GM10266 (cell line): ENCODE data around the gene SERAC1.
"Not testable (repeated sequence)": the region's sequence is repeated elsewhere in the genome, so short reads cannot be mapped to it uniquely, and the experiment has no call there.

Experiments
- DNase-seq: peaks from one replicate; pipeline ENCODE4 v3.0.0; 2012; ENCODE audit errors: extremely low spot score
- TF ChIP-seq, protein P1 (sequence below): IDR thresholded peaks from 2 replicates; pipeline ENCODE4 v1.5.1; 2012; ENCODE audit warnings: mild to moderate bottlenecking, low read depth; ENCODE audit not compliant: control insufficient read depth, insufficient read depth; ENCODE audit errors: missing control alignments

Gene SERAC1

DNA sequence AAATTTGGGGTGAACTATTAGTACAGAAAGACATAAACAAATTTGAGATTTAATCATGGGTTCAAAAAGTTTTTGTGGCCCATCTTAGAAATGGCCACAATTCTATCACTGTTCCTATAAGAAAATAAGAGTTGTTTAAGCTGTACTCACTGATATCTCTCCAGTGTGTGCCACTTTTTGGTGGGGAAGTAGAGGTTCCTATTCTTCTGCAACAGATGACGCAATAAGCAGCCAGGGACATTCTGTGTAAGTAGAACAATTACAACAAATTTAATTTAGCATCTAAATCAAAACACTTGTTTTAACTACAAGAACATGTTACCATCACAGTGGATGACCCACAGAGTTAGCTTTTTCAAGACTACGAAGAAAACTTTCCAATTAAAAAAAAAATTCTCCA lies 9.9 kb downstream of the SERAC1 start:
- TF ChIP-seq, protein P1, sequence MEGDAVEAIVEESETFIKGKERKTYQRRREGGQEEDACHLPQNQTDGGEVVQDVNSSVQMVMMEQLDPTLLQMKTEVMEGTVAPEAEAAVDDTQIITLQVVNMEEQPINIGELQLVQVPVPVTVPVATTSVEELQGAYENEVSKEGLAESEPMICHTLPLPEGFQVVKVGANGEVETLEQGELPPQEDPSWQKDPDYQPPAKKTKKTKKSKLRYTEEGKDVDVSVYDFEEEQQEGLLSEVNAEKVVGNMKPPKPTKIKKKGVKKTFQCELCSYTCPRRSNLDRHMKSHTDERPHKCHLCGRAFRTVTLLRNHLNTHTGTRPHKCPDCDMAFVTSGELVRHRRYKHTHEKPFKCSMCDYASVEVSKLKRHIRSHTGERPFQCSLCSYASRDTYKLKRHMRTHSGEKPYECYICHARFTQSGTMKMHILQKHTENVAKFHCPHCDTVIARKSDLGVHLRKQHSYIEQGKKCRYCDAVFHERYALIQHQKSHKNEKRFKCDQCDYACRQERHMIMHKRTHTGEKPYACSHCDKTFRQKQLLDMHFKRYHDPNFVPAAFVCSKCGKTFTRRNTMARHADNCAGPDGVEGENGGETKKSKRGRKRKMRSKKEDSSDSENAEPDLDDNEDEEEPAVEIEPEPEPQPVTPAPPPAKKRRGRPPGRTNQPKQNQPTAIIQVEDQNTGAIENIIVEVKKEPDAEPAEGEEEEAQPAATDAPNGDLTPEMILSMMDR, result no peak
- no peak for DNase-seq

DNA sequence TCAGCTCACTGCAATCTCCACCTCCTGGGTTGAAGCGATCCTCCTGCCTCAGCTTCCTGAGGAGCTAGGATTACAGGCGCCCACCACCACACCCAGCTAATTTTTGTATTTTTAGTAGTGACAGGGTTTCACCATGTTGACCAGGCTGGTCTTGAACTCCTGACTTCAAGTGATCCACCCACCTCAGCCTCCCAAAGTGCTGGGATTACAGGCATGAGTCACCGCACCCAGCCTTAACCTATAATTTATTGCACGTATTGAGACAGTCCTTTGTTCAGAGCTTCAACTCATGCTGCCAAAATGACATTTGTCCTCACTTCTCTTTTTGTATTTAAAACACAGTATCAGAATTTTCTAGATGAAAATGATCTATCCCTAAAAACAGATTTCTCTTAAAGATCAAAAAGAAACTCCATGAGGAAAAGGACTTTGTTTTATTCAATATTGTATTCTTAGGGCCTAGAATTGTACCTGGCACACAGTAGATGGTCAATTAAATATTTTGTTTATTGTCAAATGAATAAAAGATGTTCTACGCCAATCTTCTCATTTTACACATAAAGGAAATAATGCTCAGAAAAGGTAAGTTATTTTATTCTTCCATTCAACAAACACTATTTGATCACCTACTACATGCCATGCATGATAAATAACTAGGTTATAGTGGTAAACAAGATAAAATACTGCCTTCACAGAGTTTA lies 10.8 kb downstream of the SERAC1 start:
- TF ChIP-seq, protein P1, result no peak
- no peak for DNase-seq

DNA sequence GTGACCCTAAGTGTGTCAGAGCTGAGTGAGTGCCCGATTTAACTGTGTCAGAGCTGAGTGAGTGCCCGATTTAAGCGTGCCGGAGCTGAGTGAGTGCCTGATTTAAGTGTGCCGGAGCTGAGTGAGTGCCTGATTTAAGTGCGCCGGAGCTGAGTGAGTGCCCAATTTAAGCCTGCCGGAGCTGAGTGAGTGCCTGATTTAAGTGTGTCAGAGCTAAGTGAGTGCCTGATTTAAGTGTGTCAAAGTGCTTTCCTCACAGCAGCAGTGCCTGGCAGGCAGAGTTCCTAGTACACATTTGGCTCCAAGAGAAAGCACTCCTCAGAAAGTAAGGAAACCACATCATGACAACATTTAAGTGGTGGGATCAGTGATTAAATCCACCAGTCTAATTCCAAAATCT lies 13.2 kb downstream of the SERAC1 start:
- TF ChIP-seq, protein P1, result no peak
- DNase-seq, result no peak

DNA sequence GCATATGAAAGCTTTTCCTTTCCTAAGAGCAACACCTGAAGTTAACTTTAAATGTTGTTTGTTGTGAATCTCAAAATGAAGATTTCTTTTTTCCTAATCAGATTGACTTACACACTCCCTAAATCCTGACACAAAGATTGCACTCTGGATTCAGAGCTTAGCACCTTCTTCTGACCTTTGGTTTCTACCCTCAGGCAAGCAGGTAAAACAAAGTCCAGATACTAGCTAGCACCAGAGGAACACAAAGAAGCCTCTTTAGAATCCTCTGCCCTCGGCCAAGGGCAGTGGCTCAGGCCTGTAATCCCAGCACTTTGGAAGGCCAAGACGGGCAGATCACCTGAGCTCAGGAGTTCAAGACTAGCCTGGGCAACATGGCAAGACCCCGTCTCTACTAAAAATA lies 14.5 kb downstream of the SERAC1 start:
- TF ChIP-seq, protein P1, result no peak
- no peak for DNase-seq

DNA sequence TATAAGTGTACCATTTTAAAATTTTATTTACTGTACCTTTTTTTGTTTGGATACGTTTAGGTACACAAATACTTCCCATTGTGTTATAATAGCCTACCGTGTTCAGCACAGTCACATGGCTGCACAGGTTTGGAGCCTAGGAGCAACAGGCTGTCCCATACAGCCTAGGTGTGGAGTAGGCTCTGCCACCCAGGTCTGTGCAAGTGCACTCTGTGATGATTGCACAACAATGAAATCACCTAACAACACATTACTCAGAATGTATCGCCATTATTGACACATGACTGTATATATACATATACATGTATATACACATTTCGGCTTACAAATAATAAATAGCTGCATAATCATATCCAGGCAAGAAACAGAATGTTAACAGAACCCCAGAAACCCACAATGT lies 15.4 kb downstream of the SERAC1 start:
- TF ChIP-seq, protein P1, result no peak
- no peak for DNase-seq

DNA sequence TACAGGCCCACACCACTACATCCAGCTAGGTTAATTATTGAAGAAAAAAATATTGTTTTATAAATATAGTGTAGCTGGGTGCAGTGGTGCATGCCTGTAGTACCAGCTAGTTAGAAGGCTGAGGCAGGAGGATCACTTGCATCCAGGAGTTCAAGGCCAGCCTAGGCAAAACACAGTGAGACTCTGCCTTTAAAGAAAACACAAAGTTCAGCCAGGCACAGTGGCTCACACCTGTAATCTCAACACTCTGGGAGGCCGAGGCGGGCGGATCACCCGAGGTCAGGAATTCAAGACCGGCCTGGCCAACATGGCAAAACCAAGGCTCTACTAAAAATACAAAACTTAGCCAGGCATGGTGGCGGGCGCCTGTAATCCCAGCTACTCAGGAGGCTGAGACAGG lies 16.0 kb downstream of the SERAC1 start:
- DNase-seq, result not testable (repeated sequence)

DNA sequence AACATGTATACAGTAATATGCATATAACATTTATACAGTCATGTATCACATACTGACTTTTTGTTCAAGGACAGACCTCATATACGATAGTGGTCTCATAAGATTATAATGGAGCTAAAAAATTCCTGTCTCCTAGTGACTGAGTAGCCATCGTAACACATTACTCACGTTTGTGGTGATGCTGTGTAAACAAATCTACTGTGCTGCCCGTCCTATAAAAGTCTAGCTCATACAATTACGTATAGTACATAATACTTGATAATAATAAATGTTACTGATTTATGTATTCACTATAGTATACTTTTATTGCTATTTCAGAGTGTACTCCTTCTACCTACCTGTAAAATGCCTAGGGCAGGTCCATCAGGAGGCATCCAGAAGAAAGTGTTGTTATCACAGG lies 17.4 kb downstream of the SERAC1 start:
- DNase-seq, result no peak
- TF ChIP-seq, protein P1, result no peak

DNA sequence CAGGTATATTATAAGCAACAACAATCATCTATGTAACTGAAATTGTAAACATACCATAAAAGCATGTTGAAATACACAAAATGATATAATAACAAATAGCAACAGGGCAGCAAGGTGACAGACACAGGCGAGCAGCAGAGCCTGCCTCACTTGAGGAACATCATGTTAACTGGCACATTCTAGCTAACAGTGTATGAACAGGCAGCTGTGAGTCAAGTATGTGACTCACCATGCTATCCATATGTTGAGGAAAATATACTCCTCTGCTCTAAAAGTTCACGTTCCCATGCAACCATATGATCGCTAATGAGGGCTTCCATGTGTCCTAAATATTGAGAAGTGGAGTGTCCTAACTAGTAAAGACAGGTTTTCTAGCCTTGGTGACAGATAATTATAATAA lies 18.4 kb downstream of the SERAC1 start:
- DNase-seq, result no peak
- TF ChIP-seq, protein P1, result no peak
